MV-4-11 (cell line): ENCODE data around the gene ZNF438.
"Not testable (repeated sequence)": the region's sequence is repeated elsewhere in the genome, so short reads cannot be mapped to it uniquely, and the experiment has no call there.

Experiments used
- DNase-seq: peaks from one replicate; lab custom pipeline; 2025; lab: John Stamatoyannopoulos, UW

The ZNF438 gene

DNA sequence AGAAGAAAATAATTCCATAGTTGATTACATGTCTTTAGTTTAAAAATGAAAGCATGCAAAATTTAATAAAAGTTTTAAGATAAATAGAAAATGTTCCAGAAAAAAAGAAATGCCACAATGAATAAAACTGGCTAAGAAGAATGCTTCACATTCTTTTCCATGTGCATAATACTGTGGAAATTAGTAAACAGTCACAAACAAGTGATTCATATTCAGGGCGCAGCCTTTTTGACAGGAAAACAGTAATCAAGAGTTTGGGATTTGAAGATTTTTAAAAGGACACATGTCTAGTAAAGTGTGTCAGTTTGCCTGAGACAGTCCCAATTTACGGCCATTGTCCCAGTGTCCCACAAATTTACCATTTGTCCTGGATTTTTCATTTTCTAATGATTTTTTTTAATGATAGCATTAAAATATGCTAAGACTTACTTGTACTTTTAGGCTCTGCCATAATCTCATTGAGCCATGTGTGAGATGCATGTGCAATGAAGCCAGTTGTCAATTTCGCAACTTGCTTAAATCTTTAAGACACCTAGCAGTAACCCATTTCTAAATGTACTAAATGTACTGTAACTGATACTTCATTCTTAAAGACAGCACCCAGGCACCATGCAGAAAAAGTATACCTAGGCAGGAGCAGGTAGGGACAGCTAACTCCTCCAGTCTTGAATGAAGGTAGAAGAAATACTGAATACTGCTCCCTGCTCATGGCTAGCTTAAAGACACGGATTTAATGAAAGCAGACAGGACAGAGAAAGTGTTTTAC is 46.9 kb downstream of the ZNF438 start:
- DNase-seq = peak; percentile 71

DNA sequence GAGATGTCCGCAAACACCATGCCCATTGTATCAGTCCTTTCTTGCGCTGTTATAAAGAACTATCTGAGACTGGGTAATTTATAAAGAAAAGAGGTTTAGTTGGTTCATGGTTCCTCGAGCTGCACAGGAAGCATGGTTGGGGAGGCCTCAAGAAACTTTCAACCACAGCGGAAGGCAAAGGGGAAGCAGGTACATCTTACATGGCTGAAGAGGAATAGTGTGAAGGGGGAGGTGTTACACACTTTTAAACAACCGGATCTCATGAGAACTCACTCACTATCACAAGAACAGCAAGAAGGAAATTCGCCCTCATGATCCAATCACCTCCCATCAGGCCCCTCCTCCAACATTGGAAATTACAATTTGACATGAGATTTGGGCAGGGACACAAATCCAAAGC is 48.5 kb downstream of the ZNF438 start:
- peak; percentile 36 for DNase-seq

DNA sequence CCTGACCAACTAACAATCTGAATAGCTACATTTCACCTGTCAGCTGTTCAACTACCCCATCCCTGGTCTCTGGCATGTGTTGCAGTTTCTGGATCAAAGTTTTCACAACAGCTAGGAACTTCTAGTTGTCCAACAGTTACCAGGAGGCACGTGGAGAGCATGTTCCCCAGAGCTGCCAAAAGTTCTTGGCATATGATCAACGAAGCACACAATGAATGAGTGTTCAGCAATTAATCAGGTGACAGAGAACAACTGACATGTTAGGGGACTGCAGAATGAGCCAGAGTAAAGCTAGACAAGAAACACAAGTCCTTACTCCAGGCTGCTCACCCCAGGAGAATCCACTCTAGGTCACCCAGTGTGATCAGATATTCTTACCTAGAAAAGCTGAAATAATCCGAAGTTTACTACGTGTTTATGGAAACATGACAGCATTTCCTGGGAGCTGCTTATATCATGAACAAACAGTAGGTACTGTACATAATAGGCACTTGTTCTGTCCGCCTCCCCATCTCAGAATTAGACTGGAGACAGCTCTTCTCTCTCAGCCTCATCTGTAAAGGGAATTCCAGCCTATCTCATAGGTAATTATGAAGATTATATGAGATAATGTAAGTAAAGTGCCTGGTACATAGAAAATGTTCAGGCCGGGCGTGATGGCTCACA is 50.6 kb downstream of the ZNF438 start:
- DNase-seq = no peak

- no peak for DNase-seq
Observed at GRCh38 chr10:30979956-30980355, 51.7 kb downstream of the ZNF438 start.

DNA sequence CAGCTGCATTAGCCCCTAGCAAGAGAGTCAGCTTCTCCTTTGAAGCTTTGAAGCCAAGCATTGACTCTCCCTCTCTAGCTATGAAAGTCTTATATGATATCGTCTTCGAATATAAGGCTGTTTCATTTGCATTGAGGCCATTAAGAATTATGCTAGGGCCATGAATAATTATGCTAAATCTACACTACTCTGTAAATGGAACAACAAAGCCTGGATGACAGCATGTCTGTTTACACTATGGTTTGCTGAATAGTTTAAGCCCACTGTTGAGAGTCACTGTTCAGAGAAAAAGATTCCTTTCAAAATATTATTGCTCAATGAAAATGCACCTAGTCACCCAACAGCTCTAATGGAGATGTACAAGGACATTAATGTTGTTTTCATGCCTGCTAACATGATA is 52.8 kb downstream of the ZNF438 start:
- no peak for DNase-seq

GRCh38 chr10:30977385-30977784 is 54.3 kb downstream of the ZNF438 start:
- no peak for DNase-seq

- peak; percentile 32 for DNase-seq
Observed at GRCh38 chr10:30974773-30975415, 56.8 kb downstream of the ZNF438 start.

DNA sequence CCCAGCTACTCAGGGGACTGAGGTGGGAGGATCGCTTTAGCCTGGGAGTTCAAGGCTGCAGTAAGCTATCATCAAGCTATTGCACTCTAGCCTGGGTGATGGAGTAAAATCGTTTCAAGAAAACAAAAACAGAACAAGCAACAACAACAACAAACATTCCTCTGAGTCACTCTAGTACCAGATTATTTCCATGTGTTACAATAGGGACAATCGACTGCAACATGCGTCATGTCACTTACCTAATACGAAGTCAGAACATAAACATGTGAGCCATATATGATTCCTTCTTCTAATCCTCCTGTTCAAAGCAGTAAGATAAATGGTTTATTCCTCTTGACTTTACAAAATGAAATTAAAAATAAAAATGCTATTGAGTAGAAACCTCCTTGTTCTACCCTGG is 57.3 kb downstream of the ZNF438 start:
- DNase-seq = no peak

DNA sequence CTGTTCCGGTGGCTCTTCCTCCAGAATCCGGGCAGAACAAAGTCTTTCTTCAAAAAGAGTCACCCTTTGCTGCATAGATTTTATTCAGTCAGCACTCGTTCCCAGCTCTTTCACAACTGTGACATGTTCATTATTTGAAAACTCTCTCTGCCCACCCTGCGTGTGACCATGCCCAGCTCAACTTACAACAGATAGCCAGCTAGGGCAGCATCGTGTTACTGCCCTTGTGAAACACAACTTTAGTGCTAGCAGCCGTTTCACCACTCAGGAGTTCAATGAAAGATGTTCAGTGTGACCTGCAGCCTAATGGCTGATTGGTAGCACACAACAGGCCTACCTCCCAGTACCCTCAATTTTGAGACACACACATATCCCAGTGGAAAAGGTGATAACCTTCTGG is 57.9 kb downstream of the ZNF438 start:
- DNase-seq = no peak

- peak; percentile 63 for DNase-seq
Observed at GRCh38 chr10:30970760-30971460, 60.8 kb downstream of the ZNF438 start.

DNA sequence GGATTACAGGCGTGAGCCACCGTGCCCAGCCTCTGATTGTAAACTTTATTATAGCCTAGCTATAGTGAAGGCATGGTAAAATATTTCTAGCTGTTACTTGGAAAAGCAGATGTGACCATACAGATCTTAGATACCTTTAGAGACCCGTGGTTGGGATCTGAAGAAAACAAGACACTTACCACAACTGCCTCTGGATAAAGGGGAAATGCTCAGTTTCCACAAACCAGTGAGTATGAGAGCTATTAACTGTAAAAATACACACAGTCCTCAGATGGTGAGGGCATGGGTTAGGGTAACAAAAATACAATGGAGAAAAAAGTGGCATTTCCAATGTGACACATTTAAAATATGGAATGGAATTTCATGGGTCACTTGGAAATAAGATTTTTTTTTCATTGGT is 63.0 kb downstream of the ZNF438 start:
- DNase-seq = peak; percentile 56

DNA sequence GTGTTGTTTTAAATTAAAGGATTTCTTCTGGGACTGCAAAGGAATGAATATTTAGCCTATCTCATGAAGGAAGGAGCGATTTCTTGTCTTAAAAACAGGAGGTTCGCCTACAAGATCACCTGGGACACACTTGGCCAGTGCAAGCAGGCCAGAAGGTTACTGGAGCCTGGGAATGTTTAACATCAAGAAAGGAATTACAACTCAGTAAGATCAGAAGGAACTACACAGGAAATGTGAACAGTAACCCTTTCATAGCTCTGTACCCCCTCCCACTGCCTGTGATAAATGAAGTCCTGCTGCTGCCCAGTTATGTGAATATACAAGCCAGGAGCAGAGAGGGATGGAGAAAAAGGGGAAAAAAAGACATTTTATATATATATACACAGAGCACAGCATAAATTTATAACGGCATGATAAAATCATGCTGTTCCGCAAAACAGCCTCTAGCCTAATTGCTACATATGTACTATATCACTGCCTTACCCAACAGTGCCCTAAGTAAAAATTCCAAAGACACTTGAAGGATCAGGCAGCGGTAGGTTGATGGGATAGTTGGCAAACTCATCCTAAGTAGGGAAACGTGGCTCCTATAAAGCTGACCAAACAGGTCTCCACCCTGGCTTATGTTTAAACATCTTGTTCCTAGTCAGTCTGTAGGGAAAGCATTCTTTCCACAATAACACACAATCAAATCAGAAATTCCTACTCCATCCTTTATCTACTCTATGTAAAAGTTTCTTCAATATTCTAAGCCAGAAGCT is 63.8 kb downstream of the ZNF438 start:
- DNase-seq = no peak

- DNase-seq = peak; percentile 37
Observed at GRCh38 chr10:30963992-30964930, 67.4 kb downstream of the ZNF438 start.

GRCh38 chr10:30962522-30962921 is 69.1 kb downstream of the ZNF438 start:
- no peak for DNase-seq

DNA sequence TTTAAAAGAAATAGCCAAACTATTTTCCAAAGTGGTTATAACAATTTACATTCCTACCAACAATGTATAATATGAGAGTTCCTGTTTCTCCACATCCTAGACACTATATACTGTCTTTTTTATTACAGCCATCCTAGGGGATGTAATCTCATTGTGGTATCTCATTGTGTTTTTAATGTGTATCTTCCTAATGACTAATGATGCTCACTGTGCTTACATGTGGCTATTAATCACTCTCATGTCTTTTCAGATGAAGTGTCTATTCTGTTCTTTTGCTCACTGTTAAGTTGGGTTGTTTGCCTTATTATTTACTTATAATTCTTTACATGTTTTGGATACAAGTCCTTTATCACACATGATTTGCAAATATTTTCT is 71.8 kb downstream of the ZNF438 start:
- no peak for DNase-seq

DNA sequence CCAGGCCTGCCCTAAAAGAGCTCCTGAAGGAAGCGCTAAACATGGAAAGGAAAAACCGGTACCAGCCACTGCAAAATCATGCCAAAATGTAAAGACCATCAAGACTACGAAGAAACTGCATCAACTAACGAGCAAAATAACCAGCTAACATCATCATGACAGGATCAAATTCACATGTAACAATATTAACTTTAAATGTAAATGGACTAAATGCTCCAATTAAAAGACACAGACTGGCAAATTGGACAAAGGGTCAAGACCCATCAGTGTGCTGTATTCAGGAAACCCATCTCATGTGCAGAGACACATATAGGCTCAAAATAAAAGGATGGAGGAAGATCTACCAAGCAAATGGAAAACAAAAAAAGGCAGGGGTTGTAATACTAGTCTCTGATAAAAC is 82.4 kb downstream of the ZNF438 start:
- DNase-seq = not testable (repeated sequence)

- DNase-seq = peak; percentile 31
Observed at GRCh38 chr10:30944005-30944404, 87.7 kb downstream of the ZNF438 start.

GRCh38 chr10:30943451-30943850 is 88.2 kb downstream of the ZNF438 start:
- DNase-seq = no peak

DNA sequence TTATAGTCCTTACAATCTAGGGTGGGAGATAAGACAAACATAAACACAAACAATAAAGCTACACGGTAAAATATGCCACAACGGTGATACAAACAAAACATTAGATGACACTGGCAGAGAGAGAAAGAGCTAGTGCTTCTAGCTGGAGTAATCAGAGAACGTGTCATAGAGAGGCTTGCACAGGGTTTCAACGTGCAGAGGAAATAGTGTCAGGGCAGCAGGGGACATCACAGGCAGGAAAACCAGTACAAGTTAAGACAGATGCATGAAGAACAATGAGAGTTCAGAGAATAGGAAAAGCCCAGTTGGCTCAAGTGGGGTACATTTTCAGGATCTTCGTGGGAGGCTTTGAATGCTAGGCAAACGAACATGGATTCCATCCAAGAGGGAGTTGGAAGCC is 91.4 kb downstream of the ZNF438 start:
- no peak for DNase-seq

GRCh38 chr10:30939643-30940251 is 91.9 kb downstream of the ZNF438 start:
- no peak for DNase-seq
